AG10803 (cell line): ENCODE data around the gene FBXL17.
A peak's percentile ranks its signal among the peaks of the same experiment; 100 is the strongest.

Experiments
- DNase-seq: peaks from one replicate; pipeline ENCODE4 v3.0.0; 2010; ENCODE audit warnings: low read depth
- H3K4me3 ChIP-seq: 2 replicates; pipeline ENCODE4 v1.5.1; 2011; ENCODE audit warnings: mild to moderate bottlenecking, low read length, control low read depth
- TF ChIP-seq, protein P1 (sequence below): conservative IDR thresholded peaks from 2 replicates; pipeline ENCODE4 v1.5.1; 2011; ENCODE audit warnings: mild to moderate bottlenecking, low read length, control low read depth, inconsistent platforms

FBXL17 gene

DNA sequence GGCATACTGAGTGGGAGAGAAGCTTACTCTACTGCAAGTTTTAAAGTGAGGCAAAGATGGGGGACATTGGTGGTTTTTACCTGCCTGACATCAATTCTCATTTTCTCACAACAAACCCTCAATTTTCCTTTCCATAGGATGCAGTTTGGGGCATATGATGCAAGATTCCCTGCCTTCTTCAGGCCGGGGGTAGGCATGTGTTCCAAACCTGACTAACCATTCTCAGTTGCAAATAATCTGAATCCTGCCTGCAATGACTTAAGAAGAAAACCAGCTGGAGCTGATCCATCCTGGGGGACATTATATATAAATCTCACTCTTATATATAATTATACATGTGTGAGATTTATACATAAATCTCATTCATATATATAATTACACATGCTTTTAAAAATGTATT lies 487.5 kb downstream of the FBXL17 start:
- DNase-seq: peak; percentile 57
- TF ChIP-seq, protein P1, sequence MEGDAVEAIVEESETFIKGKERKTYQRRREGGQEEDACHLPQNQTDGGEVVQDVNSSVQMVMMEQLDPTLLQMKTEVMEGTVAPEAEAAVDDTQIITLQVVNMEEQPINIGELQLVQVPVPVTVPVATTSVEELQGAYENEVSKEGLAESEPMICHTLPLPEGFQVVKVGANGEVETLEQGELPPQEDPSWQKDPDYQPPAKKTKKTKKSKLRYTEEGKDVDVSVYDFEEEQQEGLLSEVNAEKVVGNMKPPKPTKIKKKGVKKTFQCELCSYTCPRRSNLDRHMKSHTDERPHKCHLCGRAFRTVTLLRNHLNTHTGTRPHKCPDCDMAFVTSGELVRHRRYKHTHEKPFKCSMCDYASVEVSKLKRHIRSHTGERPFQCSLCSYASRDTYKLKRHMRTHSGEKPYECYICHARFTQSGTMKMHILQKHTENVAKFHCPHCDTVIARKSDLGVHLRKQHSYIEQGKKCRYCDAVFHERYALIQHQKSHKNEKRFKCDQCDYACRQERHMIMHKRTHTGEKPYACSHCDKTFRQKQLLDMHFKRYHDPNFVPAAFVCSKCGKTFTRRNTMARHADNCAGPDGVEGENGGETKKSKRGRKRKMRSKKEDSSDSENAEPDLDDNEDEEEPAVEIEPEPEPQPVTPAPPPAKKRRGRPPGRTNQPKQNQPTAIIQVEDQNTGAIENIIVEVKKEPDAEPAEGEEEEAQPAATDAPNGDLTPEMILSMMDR: no peak
- no peak overlapping the region for H3K4me3 ChIP-seq

DNA sequence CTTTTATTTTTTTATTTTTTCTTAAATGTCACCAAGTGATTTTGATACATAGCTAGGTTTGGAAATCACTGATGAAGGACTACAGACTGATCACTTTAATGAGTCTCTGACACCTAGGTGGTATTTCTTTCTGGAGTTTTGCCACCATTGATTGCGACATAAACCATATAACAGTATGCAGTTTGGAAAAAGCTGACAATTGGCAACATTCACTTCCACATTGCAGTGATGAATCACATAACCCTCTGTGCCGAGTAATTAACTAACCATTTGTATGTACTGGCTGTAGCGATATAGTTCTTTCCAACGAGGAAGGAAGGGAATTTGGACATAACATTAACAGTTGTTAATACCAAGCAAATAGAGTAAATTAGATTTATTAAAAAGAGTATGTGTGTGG lies 488.3 kb downstream of the FBXL17 start:
- TF ChIP-seq, protein P1: no peak
- peak; percentile 88 for DNase-seq
- no peak overlapping the region for H3K4me3 ChIP-seq

DNA sequence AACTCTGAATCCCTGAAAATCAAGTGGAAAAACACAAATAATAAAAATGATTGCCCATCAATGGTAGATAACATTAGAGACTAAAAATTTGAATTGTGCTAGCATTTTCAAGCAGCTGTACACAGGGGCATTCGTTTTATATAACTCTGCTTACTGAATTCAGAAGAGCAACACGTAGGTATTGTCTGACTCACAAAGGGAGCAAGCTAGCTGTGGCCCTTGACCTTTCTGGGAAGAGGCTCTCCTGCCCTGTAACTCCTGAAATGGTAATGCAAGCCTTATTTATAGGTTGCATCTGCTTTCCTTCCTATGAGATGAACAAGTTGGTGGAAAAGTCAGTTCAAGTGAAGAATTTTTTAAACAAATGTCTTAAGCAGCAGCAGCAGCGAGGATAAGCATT lies 492.5 kb downstream of the FBXL17 start:
- no peak overlapping the region for H3K4me3 ChIP-seq
- TF ChIP-seq, protein P1: no peak
- DNase-seq: no peak

DNA sequence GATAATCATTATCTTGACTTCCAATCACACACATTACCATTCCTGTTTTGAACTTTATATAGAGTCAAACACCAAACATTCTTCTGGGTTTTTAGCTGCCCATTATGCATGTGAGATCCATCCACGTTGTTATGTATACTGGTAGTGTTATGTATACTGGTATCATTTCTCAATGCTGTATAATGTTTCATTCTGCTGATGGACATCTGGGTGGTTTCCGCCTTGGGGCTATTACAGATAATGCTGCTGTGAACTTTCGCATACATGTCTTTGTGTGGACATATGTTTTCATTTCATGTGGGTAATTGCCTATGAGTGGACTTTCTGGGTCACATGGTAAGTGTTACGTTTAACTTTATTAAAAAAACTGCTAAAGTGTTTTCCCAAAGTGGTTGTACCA lies 493.4 kb downstream of the FBXL17 start:
- TF ChIP-seq, protein P1: no peak
- H3K4me3 ChIP-seq: no peak overlapping the region
- no peak for DNase-seq

DNA sequence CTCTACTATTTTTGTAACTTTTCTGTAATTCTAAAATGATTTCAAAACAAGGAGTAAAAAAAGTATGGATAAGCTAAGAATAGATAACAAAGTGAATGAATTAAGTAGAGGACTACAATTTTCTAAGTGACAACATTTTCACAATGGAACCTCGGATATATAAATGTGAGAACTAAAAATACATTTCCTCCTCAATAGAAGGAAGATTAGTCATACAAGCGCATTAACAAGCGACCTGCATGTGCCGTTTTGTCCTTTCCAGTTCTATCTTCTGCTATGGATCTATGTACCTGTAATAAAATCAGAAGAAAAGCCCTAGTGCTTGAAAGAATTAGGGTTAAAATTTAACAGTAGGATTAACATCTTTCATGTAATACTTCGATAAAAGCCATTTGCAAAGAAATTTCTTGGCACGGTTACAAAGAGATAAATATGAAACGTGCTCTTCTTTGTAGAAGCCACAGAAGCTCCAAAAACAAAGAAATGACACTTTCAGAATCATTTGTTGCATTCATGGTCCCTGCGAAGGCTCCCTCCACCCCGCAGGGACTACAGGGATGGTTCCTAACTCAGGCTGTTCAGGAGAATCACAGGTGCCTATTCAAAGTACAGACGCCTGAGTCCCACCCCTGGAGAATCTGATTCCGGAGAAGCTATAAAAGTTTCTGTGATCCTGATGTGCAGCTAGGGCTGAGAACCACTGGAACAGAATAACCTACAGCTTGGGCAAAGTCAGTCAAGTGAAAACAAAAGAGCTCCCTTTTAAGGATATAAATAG lies 494.5 kb downstream of the FBXL17 start:
- DNase-seq: no peak
- TF ChIP-seq, protein P1: no peak
- H3K4me3 ChIP-seq: no peak overlapping the region

DNA sequence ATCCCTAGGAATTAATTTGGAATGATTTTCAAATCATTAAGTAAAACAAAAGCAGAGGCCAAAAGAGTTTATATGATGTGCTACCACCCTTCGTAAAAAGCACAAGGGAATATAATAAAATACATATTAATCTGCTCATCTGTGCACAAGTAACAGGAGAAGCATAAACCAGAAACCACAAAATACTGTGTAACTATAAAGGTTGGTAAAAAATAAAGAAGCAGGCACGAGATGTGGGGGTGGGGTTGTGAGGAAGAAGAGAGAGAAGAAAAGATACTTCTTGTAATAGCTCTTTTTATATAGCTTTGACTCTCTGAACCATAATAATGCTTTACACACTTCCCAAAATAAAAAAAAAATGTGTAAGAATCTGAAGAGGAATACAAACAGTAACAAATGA lies 496.3 kb downstream of the FBXL17 start:
- H3K4me3 ChIP-seq: no peak overlapping the region
- no peak for DNase-seq
- TF ChIP-seq, protein P1: no peak

DNA sequence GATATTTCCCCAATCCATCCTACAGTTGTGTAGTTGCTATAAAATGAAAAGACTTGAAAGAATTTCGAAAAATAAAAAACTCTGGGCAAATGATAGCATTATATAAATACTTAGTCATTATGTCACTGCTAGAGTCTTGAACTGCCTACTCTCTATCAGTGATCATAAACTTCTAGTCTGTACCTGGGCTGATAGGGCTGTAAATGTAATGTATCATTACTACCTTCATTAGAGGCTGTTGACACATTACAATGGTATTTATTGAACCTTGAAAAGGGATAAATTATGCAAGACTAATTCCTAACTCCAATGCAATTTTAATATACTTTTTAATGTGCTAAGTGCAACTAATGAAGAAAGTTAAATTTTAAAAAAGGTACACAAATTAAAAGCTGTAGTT lies 497.0 kb downstream of the FBXL17 start:
- DNase-seq: no peak
- no peak overlapping the region for H3K4me3 ChIP-seq
- TF ChIP-seq, protein P1: no peak
